Limb (tissue), 2 donors: ENCODE measurements around the gene KRT84.
"Not testable (repeated sequence)": the region's sequence is repeated elsewhere in the genome, so short reads cannot be mapped to it uniquely, and the experiment has no call there.

ENCODE experiments used
- DNase-seq, 2 donors: peaks; one replicate each; pipeline ENCODE4 v3.0.0-alpha.2; 2016; ENCODE audit errors: extremely low spot score in 2 of 2

KRT84 gene

GRCh38 chr12:52360663-52361271 is 24.7 kb downstream of the KRT84 start:
- DNase-seq, result no peak

DNA sequence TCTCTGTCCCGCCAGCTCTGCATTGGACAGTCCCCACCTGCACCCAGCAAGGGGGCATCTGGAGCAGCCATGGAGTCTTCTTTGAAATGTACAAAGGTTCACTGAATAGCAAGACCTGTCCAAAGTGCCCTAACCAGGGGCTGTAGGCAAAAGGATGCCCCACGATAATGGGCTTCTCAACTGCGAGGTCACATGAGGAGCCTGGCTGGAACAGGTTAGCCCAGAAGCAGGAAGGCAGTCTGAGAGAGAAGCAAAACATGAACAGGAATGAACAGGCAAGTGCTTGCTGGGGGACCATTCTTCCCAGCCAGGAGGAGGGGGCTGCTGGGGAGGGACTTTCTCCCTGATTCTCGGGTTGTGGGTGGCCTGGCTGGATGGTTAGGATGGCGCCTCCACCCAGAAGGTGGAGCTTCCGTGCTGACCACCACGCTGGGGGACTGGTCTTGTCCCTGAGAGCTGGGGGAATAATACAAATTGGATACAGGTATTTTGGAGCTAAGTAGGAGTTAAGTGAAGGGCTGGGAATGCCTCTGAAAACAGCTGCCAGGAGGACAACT is 25.3 kb downstream of the KRT84 start:
- DNase-seq, result no peak

DNA sequence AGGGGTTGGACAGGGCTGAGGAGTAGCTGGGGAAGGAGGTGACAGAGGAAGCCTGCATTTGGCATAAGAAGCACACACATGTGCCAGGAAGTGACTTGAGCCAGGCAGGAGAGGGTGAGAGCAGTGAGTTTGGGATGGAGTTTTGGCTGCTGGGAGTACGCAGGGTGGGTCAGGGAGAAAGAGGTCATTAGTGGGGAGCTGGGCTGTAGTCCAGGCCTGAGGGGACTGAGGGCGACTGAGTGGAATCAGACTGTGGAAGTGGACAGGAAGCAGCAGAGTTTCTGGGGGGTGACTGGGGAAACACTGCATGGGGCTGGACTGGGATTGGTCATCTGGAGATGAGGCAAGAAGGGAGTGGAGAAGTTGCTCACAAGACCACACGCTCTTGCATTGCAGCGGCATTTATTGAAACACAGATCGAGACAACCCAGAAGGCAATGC is 25.8 kb downstream of the KRT84 start:
- DNase-seq, result no peak

GRCh38 chr12:52358575-52359350 is 26.7 kb downstream of the KRT84 start:
- DNase-seq, result no peak

DNA sequence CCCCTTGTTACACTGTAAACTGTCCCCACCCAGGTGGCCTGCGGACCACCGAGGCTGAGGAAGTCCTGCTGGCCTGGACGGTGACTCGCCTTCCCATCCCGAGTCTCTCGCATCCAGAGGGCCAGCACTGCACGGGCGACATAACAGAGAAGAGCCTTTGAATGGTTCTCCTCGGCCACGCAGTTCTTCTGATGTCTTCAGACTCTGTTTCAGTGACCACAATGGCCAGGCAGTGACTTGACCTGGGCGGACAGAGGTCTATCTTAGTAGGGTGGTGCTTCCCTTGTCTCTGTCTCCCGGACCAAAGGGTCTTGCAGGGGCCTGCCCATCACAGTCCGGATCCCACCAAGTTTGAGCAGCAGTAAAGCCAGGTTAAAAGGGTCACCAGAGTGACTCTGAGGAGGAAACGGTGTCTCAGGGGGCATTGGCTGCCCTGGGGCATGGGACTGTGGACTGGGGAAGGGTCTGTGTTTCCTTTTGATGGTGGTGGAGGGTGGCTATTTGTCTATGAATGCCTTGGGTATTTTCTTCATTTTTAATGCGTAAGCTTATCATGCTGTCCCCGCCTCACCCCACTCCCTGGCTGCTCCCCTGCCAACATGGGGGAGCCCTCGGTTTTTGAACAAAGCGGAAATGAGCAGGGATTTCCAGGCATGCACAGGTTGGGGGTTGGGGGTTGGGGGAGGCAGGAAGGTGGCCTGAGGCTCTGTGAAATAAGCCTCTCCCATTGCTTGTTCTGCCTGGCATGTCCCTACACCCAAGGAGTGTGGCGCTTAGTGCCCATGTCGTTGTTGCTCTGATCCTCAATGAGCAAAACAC is 28.5 kb downstream of the KRT84 start:
- DNase-seq, result no peak

- no peak for DNase-seq
These were observed 29.3 kb downstream of the KRT84 start for GRCh38 chr12:52356031-52356761.

GRCh38 chr12:52355176-52355575 is 30.3 kb downstream of the KRT84 start:
- DNase-seq, result no peak

GRCh38 chr12:52354200-52354599 is 31.3 kb downstream of the KRT84 start:
- DNase-seq, result no peak

GRCh38 chr12:52353766-52354165 is 31.7 kb downstream of the KRT84 start:
- no peak for DNase-seq

DNA sequence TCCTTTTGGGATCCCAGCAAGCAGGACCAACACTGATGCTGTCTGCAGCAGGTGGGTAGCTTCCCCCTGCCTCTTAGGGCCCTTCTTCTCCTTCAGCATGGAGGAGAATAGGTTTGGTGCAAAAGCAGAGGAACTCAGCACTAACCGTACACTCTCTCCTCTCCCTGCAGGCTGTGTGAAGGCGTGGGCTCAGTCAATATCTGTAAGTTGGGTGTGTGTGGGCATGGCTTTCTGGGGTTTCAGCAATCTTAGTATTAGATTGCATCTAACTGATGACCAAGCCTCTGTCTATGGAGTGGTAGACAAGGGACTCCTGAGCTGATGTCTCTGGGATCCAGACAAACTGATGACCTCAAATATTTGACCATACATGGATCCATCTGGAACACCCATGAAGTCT is 32.5 kb downstream of the KRT84 start:
- DNase-seq, result no peak

GRCh38 chr12:52351196-52352059 is 34.0 kb downstream of the KRT84 start:
- no peak for DNase-seq

- peak in 1 of 2 donors; percentile 5 for DNase-seq
These were observed 34.7 kb downstream of the KRT84 start for GRCh38 chr12:52350786-52351185.

DNA sequence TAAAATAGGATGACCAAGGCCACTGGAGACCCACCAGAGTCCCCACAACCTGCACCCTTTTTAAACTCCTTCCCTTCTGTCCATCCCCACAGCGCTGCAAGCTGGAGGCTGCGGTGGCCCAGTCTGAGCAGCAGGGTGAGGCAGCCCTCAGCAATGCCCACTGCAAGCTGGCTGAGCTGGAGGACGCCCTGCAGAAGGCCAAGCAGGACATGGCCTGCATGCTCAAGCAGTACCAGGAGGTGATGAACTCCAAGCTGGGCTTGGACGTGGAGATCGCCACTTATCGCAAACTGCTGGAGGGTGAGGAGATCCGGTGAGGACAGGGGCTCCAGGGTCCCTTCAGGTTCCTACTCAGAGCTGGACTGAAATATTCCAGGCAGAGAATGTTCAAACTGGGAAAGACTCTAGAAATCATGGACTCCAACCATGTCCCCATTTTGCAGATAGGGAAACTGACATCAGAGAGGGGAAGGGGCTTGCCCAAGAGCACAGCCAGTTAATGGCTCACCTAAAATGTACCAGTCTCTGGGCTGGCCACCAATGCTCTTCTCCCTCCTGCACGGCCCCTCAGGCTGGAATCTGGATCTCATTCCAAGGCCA is 35.3 kb downstream of the KRT84 start:
- DNase-seq, result peak in 1 of 2 donors; percentile 9

DNA sequence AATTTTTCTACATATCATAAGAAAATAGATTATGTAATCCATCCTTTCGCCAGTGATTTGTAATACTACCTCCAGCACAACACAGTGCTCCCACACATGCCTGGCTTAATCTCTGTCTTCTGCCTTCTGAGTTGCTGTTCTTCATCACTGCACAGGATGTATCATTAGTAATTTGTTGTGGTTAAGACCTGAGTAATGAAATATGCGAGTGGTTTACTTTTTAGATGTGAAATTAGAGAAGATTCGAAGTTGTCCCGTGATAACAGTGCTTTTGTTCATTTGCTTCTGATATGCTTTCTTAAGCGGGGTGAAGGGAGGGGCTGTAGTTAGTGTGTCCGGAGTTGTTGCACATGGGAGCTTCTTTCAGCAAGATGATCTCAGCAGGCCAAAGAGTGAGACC is 36.3 kb downstream of the KRT84 start:
- DNase-seq, result no peak

DNA sequence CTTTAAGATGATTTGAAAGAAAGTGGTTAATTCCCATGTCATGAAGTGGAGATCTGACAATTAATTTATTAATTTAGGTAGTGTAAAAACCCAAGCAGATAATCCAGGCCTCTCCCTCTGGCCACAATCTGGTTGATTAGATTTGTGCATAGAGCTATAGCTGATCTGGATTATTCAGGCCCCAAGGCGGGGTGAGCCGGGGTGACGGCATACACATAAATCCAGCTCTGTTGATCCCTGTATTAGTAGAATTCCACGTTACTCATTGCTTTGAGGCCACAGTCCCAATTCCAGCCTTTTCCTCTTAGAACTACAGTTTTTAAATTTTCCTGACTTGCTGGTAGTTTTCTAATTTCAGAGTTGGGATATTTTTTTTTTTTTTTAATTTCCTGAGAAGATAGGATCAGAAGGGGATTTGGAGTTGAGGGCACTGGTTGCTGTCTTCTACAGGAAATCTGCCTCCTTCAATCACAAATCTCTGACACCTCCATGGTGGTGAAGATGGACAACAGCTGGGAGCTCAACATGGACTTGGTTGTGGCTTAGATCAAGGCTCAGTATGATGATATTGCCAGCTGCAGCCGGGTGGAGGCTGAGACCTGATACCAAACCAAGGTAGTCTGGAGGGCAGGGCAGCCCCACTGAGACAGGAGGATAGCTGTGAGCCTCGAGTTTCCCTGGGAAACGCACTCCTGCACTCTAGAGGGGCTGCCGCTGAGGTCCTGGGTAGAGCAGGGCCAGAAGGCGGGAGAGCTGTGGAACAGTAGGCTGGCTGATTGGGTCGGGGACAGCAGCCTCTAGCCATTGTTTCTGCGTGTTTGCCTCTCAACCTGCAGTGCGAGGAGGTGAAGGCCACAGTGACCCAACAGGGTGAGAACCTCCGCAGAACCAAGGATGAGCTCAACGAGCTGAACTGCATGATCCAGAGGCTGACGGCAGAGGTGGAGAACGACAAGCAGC is 37.6 kb downstream of the KRT84 start:
- peak in 1 of 2 donors; percentile 30 for DNase-seq

DNA sequence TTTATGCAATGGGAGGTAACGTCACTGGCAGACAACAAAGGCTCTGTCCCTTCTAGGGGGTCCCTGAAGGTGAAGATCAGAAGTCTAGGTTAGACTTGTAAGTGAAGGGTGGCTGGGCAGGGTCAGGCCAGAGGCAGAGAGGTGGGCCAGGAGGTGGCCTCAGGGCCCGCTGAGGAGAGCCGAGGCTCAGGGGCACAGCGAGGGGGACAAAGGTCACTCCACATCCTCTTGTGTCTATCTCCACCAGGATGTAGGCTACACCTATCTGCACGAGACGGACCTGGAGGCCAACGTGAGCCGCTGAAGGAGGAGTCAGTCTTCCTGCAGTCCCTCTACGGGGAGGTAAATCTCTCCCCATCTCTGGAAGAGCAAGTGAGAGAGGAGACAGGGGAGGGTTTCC is 38.4 kb downstream of the KRT84 start:
- DNase-seq, result no peak

GRCh38 chr12:52346593-52346992 is 38.9 kb downstream of the KRT84 start:
- DNase-seq, result no peak

DNA sequence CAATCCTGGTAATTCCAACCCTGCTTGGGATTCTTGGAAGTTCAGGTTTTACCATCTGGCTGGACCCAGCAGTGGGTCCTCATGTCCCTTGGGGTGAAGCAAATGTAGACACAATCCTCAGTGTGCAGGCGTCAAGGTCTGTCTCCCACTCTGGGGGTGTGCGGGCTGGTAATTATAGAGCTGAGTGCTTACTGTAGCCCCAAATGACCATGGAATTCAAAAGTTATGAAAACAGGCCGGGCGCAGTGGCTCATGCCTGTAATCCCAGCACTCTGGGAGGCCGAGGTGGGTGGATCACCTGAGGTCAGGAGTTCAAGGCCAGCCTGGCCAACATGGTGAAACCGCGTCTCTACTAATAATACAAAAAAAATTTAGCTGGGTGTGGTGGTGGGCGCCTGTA is 40.4 kb downstream of the KRT84 start:
- DNase-seq, result not testable (repeated sequence)

GRCh38 chr12:52344111-52344510 is 41.3 kb downstream of the KRT84 start:
- DNase-seq, result no peak
